ENCODE measurements around the gene RGL1.

RGL1 gene

GRCh38 chr1:183885142-183885735 lies 80.3 kb downstream of the RGL1 start:
- TF ChIP-seq CTCF (IDR thresholded peaks at IDR 0.05; ENCODE audit: insufficient read depth, low read length, missing control alignments), result no peak
- ChIA-PET POLR2A (no interaction called here), CTCF (interaction anchor here (1.1 to 1.3 kb wide), 2 partner anchors 30 to 230 kb away, joined by 4 to 5 read pairs; no protein-coding TSS in a partner anchor)
- H3K4me3 ChIP-seq (ENCODE audit: low read depth, low read length), result no peak overlapping the region
- DNase-seq (ENCODE audit: low read depth, low spot score), result no peak

GRCh38 chr1:183886083-183886828 lies 81.3 kb downstream of the RGL1 start:
- POLR2A ChIA-PET, result no interaction called here
- no peak for DNase-seq (ENCODE audit: low read depth, low spot score)
- CTCF ChIA-PET, result interaction anchor here (1.1 kb wide), 1 partner anchor 231 kb away, joined by 5 read pairs; no protein-coding TSS in a partner anchor
- no peak for TF ChIP-seq CTCF (IDR thresholded peaks at IDR 0.05; ENCODE audit: insufficient read depth, low read length, missing control alignments)
- H3K4me3 ChIP-seq (ENCODE audit: low read depth, low read length), result no peak overlapping the region

- TF ChIP-seq CTCF (IDR thresholded peaks at IDR 0.05; ENCODE audit: insufficient read depth, low read length, missing control alignments), result no peak
- H3K4me3 ChIP-seq (ENCODE audit: low read depth, low read length), result no peak overlapping the region
- POLR2A ChIA-PET, result no interaction called here
- CTCF ChIA-PET, result interaction anchor here (1.5 kb wide), 1 partner anchor 231 kb away, joined by 4 read pairs; no protein-coding TSS in a partner anchor
- DNase-seq (ENCODE audit: low read depth, low spot score), result no peak
These were observed 81.9 kb downstream of the RGL1 start for GRCh38 chr1:183886853-183887252.

- no peak for DNase-seq (ENCODE audit: low read depth, low spot score)
- no peak for TF ChIP-seq CTCF (IDR thresholded peaks at IDR 0.05; ENCODE audit: insufficient read depth, low read length, missing control alignments)
- POLR2A ChIA-PET, result no interaction called here
- CTCF ChIA-PET, result interaction anchor here (1.3 to 1.5 kb wide), 2 partner anchors 28 to 232 kb away, joined by 4 to 7 read pairs; no protein-coding TSS in a partner anchor
- H3K4me3 ChIP-seq (ENCODE audit: low read depth, low read length), result no peak overlapping the region
These were observed 83.2 kb downstream of the RGL1 start for GRCh38 chr1:183887826-183888819.

GRCh38 chr1:183889095-183889494 lies 84.2 kb downstream of the RGL1 start:
- ChIA-PET POLR2A (no interaction called here), CTCF (no interaction called here)
- TF ChIP-seq CTCF (IDR thresholded peaks at IDR 0.05; ENCODE audit: insufficient read depth, low read length, missing control alignments), result no peak
- no peak overlapping the region for H3K4me3 ChIP-seq (ENCODE audit: low read depth, low read length)
- DNase-seq (ENCODE audit: low read depth, low spot score), result no peak

All from AG04449 (cell line).